Measurements from ENCODE around the gene ASTL. TPM values are rescaled to one million over a fixed set of nuclear protein-coding genes. Genes with fewer than 3 reads are reported as not detected.

The ASTL gene
- total RNA-seq, 1 experiment from 2014 or later = 0.18 TPM

GRCh38 chr2:96102596-96103186 is 35.6 kb downstream of the ASTL start:
- no TSS peak for BruUV-seq (replicated peaks)
- no peak for TF ChIP-seq REST (IDR thresholded peaks at IDR 0.05; ENCODE audit: insufficient read depth in 1 of 2, low read depth in 2 of 2, low read length in 1 of 2)
- no peak for TF ChIP-seq POLR2AphosphoS5 (IDR thresholded peaks at IDR 0.05; ENCODE audit: low read depth, low read length)
- no peak for TF ChIP-seq SIN3A (IDR thresholded peaks at IDR 0.05; ENCODE audit: borderline replicate concordance, insufficient read depth, low read depth, low read length)
- TF ChIP-seq TCF7L2 (IDR thresholded peaks at IDR 0.05; ENCODE audit: low read depth, low read length) = no peak
- TF ChIP-seq CTCF (IDR thresholded peaks at IDR 0.05) = no peak
- intact Hi-C loops (cut with micrococcal nuclease; ENCODE audit: unreplicated experiment) = no loop called here
- CTCF ChIA-PET = interaction anchor here (0.6 to 0.7 kb wide), 2 partner anchors 12 to 73 kb away, joined by 3 read pairs; no protein-coding TSS in a partner anchor
- H3K9me3 ChIP-seq (ENCODE audit: control insufficient read depth, insufficient read depth, low read depth, low read length) = no peaks in the 10 kb centered on the region
- no peak overlapping the region for H3K27ac ChIP-seq (ENCODE audit: low read length)
- H3K27me3 ChIP-seq (ENCODE audit: control insufficient read depth, insufficient read depth, low read length) = no peaks in the 10 kb centered on the region
- no peaks in the 10 kb centered on the region for H3K36me3 ChIP-seq (ENCODE audit: control insufficient read depth, insufficient read depth, low read length)
- in situ Hi-C loops (cut with HindIII; ENCODE audit: low pct_unique_long_range_greater_than_20kb, low sequenced_read_pairs) = no loop called here
- ATAC-seq (no peak), DNase-seq (ENCODE audit: low read depth, low spot score) (no peak)
- no peaks in the 10 kb centered on the region; the same call in 1 of the 2 replicates for H3K4me1 ChIP-seq (ENCODE audit: control insufficient read depth, insufficient read depth, low read length)
- H3K4me3 ChIP-seq (ENCODE audit: low read depth in 2 of 2, low read length in 2 of 2) = no peak overlapping the region
- POLR2A ChIA-PET = interaction anchor here (0.6 kb wide), 1 partner anchor 36 kb away, joined by 5 read pairs; no protein-coding TSS in a partner anchor

DNA sequence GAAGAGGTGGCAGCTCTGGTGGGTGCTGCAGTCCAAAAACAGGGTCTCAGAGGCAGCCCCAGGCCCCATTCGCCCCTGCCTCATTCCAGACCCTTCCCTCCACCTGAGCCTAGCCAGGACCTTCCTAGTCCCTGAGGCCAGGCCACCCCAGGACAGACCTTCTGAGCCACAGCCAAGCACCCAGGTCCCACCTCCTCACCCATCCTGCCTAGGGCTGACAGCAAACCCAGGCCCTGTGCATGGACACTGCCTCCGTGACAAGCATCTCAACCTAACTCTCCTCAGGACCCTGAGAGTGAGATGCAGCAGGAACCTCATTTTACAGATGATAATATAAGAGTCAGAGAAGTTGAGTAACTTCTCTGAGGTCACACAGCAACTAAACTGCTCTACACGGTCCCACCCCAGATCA is 37.4 kb downstream of the ASTL start:
- POLR2A ChIA-PET = no interaction called here
- no peaks in the 10 kb centered on the region for H3K9me3 ChIP-seq (ENCODE audit: control insufficient read depth, insufficient read depth, low read depth, low read length)
- ATAC-seq (no peak), DNase-seq (ENCODE audit: low read depth, low spot score) (no peak)
- in situ Hi-C loops (cut with HindIII; ENCODE audit: low pct_unique_long_range_greater_than_20kb, low sequenced_read_pairs) = no loop called here
- H3K36me3 ChIP-seq (ENCODE audit: control insufficient read depth, insufficient read depth, low read length) = no peaks in the 10 kb centered on the region
- CTCF ChIA-PET = no interaction called here
- no peak overlapping the region for H3K27ac ChIP-seq (ENCODE audit: low read length)
- no TSS peak for BruUV-seq (replicated peaks)
- TF ChIP-seq TCF7L2 (IDR thresholded peaks at IDR 0.05; ENCODE audit: low read depth, low read length) (no peak), CTCF (IDR thresholded peaks at IDR 0.05) (no peak), POLR2AphosphoS5 (IDR thresholded peaks at IDR 0.05; ENCODE audit: low read depth, low read length) (no peak), REST (IDR thresholded peaks at IDR 0.05; ENCODE audit: insufficient read depth in 1 of 2, low read depth in 2 of 2, low read length in 1 of 2) (no peak), SIN3A (IDR thresholded peaks at IDR 0.05; ENCODE audit: borderline replicate concordance, insufficient read depth, low read depth, low read length) (no peak)
- H3K4me1 ChIP-seq (ENCODE audit: control insufficient read depth, insufficient read depth, low read length) = no peaks in the 10 kb centered on the region; the same call in 1 of the 2 replicates
- intact Hi-C loops (cut with micrococcal nuclease; ENCODE audit: unreplicated experiment) = no loop called here
- no peaks in the 10 kb centered on the region for H3K27me3 ChIP-seq (ENCODE audit: control insufficient read depth, insufficient read depth, low read length)
- no peak overlapping the region for H3K4me3 ChIP-seq (ENCODE audit: low read depth in 2 of 2, low read length in 2 of 2)

Measured in Panc1 (cell line).